ENCODE data around the gene LGALS3. TPM values are rescaled to one million over a fixed set of nuclear protein-coding genes. Genes with fewer than 3 reads are reported as not detected.

The LGALS3 gene
- total and polyA plus RNA-seq, 4 donors = 6.9 to 20.8 (median 10.7) TPM

DNA sequence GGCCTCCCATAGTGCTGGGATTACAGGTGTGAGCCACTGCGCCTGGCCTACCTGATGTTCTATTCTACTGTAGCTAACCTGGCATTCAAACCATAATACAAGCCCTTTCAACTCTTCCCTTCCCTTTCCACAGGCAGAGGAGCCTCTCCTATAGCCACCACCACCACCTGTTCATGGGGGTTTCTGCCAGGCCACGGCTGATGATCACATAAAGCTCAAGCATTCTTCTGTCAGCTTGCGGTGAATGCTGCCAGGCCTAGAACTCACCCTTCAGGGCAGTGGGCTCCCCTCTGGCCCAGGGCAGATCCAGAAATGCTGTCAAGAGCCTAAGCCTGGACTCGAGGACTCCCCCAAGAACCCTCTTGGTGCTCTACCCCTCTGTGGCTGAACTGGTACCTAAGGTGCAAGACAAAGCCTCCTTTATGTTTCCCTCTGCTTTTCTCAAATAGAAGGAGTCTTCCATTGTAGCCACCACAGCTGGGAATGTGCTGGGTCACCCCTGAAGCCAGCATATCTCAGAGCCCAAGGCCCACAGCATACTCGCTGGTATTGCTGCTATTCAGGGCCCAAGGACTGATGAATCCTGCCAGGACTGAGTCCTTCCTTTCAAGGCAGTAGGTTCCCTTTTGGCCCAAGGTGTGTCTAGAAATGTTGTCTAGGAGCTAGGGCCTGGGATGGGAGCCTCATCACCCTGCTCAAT, 65.8 kb downstream of the LGALS3 start:
- no peak overlapping the region for H3K4me3 ChIP-seq (ENCODE audit: low read depth in 1 of 3, low read length in 3 of 3)
- WGBS = 97% methylated on average over 5 of the region's 5 CpGs
- no peaks in the 10 kb centered on the region for H3K27me3 ChIP-seq (ENCODE audit: control insufficient read depth in 4 of 4, insufficient read depth in 4 of 4, low read length in 3 of 4)
- no peaks in the 10 kb centered on the region for H3K9me3 ChIP-seq (ENCODE audit: control insufficient read depth in 4 of 4, low read length in 3 of 4)
- DNase-seq (ENCODE audit: low spot score) = no peak
- TF ChIP-seq YY1 (IDR thresholded peaks at IDR 0.05) (no peak), SP1 (IDR thresholded peaks at IDR 0.05) (no peak), HNF4A (conservative IDR thresholded peaks at IDR 0.05) (no peak), RXRA (IDR thresholded peaks at IDR 0.05) (no peak), EGR1 (IDR thresholded peaks at IDR 0.05; ENCODE audit: low read depth in 2 of 2) (no peak), GABPA (IDR thresholded peaks at IDR 0.05 in 1 of 2, conservative IDR thresholded peaks at IDR 0.05 in 1 of 2) (no peak)
- TF ChIP-seq, protein P1, sequence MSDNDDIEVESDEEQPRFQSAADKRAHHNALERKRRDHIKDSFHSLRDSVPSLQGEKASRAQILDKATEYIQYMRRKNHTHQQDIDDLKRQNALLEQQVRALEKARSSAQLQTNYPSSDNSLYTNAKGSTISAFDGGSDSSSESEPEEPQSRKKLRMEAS (IDR thresholded peaks at IDR 0.05) = no peak
- TF ChIP-seq, protein P2, sequence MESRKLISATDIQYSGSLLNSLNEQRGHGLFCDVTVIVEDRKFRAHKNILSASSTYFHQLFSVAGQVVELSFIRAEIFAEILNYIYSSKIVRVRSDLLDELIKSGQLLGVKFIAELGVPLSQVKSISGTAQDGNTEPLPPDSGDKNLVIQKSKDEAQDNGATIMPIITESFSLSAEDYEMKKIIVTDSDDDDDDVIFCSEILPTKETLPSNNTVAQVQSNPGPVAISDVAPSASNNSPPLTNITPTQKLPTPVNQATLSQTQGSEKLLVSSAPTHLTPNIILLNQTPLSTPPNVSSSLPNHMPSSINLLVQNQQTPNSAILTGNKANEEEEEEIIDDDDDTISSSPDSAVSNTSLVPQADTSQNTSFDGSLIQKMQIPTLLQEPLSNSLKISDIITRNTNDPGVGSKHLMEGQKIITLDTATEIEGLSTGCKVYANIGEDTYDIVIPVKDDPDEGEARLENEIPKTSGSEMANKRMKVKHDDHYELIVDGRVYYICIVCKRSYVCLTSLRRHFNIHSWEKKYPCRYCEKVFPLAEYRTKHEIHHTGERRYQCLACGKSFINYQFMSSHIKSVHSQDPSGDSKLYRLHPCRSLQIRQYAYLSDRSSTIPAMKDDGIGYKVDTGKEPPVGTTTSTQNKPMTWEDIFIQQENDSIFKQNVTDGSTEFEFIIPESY (IDR thresholded peaks at IDR 0.05) = no peak
- no peak overlapping the region for H3K27ac ChIP-seq (ENCODE audit: low read depth in 1 of 2, low read length in 2 of 2)
- peaks cover 0 to 10% (median 6%) of the 10 kb centered on the region in 4 donors for H3K4me1 ChIP-seq (ENCODE audit: control insufficient read depth in 4 of 4, insufficient read depth in 4 of 4, low read length in 3 of 4)
- no peaks in the 10 kb centered on the region for H3K36me3 ChIP-seq (ENCODE audit: control insufficient read depth in 4 of 4, insufficient read depth in 3 of 4, low read depth in 1 of 4, low read length in 3 of 4)
- H3K9ac ChIP-seq (ENCODE audit: low read depth in 1 of 2, low read length in 2 of 2) = no peak overlapping the region

Other genes with a start within 250 kb of the LGALS3 start
- 10 to 100 TPM; 19.7 to 60.0 TPM for gene GCH1, start 226.4 kb upstream of the LGALS3 start, total RNA-seq
- 10 to 100 TPM; 26.7 to 47.3 TPM for gene GCH1, start 226.4 kb upstream of the LGALS3 start, polyA plus RNA-seq
- gene WDHD1, start 102.2 kb upstream of the LGALS3 start, total RNA-seq = 10 to 100 TPM in 1 of 2 donors, under 1 TPM in 1; 0.50 to 14.1 TPM
- gene WDHD1, start 102.2 kb upstream of the LGALS3 start, polyA plus RNA-seq = under 1 TPM; 0.18 to 0.33 TPM
- 1 to 10 TPM; 7.0 to 7.4 TPM for gene SOCS4, start 102.0 kb upstream of the LGALS3 start, total RNA-seq
- gene SOCS4, start 102.0 kb upstream of the LGALS3 start, polyA plus RNA-seq = 1 to 10 TPM; 2.2 to 5.0 TPM
- gene MAPK1IP1L, start 77.6 kb upstream of the LGALS3 start, total RNA-seq = 10 to 100 TPM; 11.8 to 15.5 TPM
- 10 to 100 TPM; 19.8 to 25.2 TPM for gene MAPK1IP1L, start 77.6 kb upstream of the LGALS3 start, polyA plus RNA-seq
- 10 to 100 TPM in 1 of 2 donors, under 1 TPM in 1; under 0.01 to 42.5 TPM for gene DLGAP5, start 62.3 kb downstream of the LGALS3 start, total RNA-seq
- under 1 TPM; 0.47 to 0.93 TPM for gene DLGAP5, start 62.3 kb downstream of the LGALS3 start, polyA plus RNA-seq
- 10 to 100 TPM; 14.1 to 25.8 TPM for gene FBXO34, start 142.2 kb downstream of the LGALS3 start, total RNA-seq
- 1 to 10 TPM; 4.2 to 6.1 TPM for gene FBXO34, start 142.2 kb downstream of the LGALS3 start, polyA plus RNA-seq